ENCODE results near the gene JARID2. TPM values are rescaled to one million over a fixed set of nuclear protein-coding genes. Genes with fewer than 3 reads are reported as not detected.

JARID2 gene
- total RNA-seq, 1 experiment from 2014 or later = 6.0 TPM

DNA sequence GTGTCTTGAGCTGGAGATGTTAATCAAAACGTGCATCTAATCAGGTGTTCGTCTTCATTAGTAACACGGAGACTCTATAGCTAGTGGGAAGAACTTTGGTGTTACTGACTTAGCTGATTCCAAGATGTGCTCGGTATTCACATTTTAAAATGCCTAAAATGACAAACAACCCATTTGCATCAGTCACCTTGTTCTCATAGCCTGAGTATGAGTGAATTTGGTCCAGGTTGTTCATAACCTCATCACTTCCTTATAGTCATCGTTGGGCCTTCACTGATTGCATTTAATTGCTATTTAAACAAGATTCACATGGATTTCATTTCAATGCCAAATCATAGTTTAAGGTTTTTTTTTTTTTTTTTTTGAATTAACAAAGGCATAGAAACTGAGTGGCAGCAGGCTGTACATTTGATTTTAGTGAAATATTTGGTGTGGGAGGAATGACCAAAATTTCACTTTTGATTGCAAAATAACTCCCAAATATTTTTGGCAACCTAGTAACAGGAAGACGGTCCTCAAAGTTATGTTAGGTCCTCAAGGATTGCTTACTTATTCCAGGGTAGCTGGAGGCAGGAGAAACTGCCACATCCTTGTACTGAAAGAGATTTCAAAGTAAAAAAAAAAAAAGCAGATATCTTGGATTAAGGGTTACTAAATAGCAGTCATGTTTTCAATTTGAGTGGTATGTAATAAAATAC is 104.7 kb downstream of the JARID2 start:
- Histone ChIP-seq H3K36me3 (ENCODE audit: control insufficient read depth, insufficient read depth, low read length) (no peaks in the 10 kb centered on the region), H3K4me1 (ENCODE audit: control insufficient read depth, insufficient read depth, low read length) (no peaks in the 10 kb centered on the region), H3K4me3 (ENCODE audit: low read depth in 2 of 2, low read length in 2 of 2) (no peak overlapping the region), H3K27ac (ENCODE audit: low read length) (no peak overlapping the region), H3K9me3 (ENCODE audit: control insufficient read depth, insufficient read depth, low read depth, low read length) (no peaks in the 10 kb centered on the region), H3K27me3 (ENCODE audit: control insufficient read depth, insufficient read depth, low read length) (no peaks in the 10 kb centered on the region)
- TF ChIP-seq TCF7L2 (IDR thresholded peaks at IDR 0.05; ENCODE audit: low read depth, low read length) (no peak), POLR2AphosphoS5 (IDR thresholded peaks at IDR 0.05; ENCODE audit: low read depth, low read length) (no peak), SIN3A (IDR thresholded peaks at IDR 0.05; ENCODE audit: borderline replicate concordance, insufficient read depth, low read depth, low read length) (no peak)
- TF ChIP-seq, protein P1, sequence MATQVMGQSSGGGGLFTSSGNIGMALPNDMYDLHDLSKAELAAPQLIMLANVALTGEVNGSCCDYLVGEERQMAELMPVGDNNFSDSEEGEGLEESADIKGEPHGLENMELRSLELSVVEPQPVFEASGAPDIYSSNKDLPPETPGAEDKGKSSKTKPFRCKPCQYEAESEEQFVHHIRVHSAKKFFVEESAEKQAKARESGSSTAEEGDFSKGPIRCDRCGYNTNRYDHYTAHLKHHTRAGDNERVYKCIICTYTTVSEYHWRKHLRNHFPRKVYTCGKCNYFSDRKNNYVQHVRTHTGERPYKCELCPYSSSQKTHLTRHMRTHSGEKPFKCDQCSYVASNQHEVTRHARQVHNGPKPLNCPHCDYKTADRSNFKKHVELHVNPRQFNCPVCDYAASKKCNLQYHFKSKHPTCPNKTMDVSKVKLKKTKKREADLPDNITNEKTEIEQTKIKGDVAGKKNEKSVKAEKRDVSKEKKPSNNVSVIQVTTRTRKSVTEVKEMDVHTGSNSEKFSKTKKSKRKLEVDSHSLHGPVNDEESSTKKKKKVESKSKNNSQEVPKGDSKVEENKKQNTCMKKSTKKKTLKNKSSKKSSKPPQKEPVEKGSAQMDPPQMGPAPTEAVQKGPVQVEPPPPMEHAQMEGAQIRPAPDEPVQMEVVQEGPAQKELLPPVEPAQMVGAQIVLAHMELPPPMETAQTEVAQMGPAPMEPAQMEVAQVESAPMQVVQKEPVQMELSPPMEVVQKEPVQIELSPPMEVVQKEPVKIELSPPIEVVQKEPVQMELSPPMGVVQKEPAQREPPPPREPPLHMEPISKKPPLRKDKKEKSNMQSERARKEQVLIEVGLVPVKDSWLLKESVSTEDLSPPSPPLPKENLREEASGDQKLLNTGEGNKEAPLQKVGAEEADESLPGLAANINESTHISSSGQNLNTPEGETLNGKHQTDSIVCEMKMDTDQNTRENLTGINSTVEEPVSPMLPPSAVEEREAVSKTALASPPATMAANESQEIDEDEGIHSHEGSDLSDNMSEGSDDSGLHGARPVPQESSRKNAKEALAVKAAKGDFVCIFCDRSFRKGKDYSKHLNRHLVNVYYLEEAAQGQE (IDR thresholded peaks at IDR 0.05; ENCODE audit: insufficient read depth in 1 of 2, low read depth in 2 of 2, low read length in 1 of 2) = no peak
- TF ChIP-seq, protein P2, sequence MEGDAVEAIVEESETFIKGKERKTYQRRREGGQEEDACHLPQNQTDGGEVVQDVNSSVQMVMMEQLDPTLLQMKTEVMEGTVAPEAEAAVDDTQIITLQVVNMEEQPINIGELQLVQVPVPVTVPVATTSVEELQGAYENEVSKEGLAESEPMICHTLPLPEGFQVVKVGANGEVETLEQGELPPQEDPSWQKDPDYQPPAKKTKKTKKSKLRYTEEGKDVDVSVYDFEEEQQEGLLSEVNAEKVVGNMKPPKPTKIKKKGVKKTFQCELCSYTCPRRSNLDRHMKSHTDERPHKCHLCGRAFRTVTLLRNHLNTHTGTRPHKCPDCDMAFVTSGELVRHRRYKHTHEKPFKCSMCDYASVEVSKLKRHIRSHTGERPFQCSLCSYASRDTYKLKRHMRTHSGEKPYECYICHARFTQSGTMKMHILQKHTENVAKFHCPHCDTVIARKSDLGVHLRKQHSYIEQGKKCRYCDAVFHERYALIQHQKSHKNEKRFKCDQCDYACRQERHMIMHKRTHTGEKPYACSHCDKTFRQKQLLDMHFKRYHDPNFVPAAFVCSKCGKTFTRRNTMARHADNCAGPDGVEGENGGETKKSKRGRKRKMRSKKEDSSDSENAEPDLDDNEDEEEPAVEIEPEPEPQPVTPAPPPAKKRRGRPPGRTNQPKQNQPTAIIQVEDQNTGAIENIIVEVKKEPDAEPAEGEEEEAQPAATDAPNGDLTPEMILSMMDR (IDR thresholded peaks at IDR 0.05) = no peak
- POLR2A ChIA-PET = no interaction called here
- in situ Hi-C loops (cut with HindIII; ENCODE audit: low pct_unique_long_range_greater_than_20kb, low sequenced_read_pairs) (no loop called here), intact Hi-C loops (cut with micrococcal nuclease; ENCODE audit: unreplicated experiment) (no loop called here)
- BruUV-seq (replicated peaks) = no TSS peak
- ATAC-seq = no peak
- CTCF ChIA-PET = no interaction called here
- DNase-seq (ENCODE audit: low read depth, low spot score) = no peak

DNA sequence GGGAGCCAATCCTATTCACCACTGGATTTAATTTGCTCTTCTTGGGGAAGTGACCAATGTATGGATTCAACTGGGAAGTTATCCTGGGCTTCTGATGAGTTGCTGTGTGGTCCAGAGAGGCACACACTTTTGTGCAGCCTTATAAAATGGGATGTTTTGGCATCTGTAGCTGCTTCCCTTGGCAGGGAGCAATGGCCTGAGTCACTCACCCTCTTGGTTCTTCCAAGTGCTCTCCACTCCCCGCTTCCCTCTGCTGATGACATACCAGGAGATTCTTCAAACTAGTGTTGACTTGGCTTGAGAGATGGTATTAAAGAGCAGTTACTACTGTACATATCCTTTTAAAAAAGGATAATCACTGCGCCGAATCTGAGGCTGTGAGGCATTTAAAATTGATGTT is 105.8 kb downstream of the JARID2 start:
- no peaks in the 10 kb centered on the region for H3K9me3 ChIP-seq (ENCODE audit: control insufficient read depth, insufficient read depth, low read depth, low read length)
- ChIA-PET POLR2A (no interaction called here), CTCF (no interaction called here)
- no peak for ATAC-seq
- DNase-seq (ENCODE audit: low read depth, low spot score) = no peak
- H3K27ac ChIP-seq (ENCODE audit: low read length) = no peak overlapping the region
- BruUV-seq (replicated peaks) = no TSS peak
- H3K27me3 ChIP-seq (ENCODE audit: control insufficient read depth, insufficient read depth, low read length) = no peaks in the 10 kb centered on the region
- no peaks in the 10 kb centered on the region for H3K4me1 ChIP-seq (ENCODE audit: control insufficient read depth, insufficient read depth, low read length)
- intact Hi-C loops (cut with micrococcal nuclease; ENCODE audit: unreplicated experiment) (no loop called here), in situ Hi-C loops (cut with HindIII; ENCODE audit: low pct_unique_long_range_greater_than_20kb, low sequenced_read_pairs) (no loop called here)
- H3K4me3 ChIP-seq (ENCODE audit: low read depth in 2 of 2, low read length in 2 of 2) = no peak overlapping the region
- TF ChIP-seq SIN3A (IDR thresholded peaks at IDR 0.05; ENCODE audit: borderline replicate concordance, insufficient read depth, low read depth, low read length) = no peak
- TF ChIP-seq POLR2AphosphoS5 (IDR thresholded peaks at IDR 0.05; ENCODE audit: low read depth, low read length) = no peak
- H3K36me3 ChIP-seq (ENCODE audit: control insufficient read depth, insufficient read depth, low read length) = no peaks in the 10 kb centered on the region

DNA sequence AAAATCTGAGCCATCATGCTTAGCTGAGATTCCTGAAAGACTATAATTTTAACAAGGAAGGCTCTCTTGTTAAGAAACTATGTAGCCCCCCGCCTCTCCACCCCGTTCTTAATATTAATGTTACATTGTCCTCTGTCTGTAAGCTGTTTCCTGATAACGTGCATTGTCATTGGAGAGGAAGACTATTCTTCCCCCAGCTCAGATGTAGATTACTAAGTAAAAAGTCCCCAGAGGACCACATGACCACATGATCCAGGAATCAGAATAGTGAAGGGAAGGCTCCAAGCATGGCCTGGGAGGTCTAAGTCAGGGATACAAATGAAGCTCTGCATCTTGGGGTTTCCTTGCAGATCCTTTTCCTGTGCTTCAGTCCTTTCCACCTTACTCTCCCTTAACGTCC is 106.4 kb downstream of the JARID2 start:
- H3K9me3 ChIP-seq (ENCODE audit: control insufficient read depth, insufficient read depth, low read depth, low read length) = no peaks in the 10 kb centered on the region
- H3K4me1 ChIP-seq (ENCODE audit: control insufficient read depth, insufficient read depth, low read length) = no peaks in the 10 kb centered on the region
- H3K27me3 ChIP-seq (ENCODE audit: control insufficient read depth, insufficient read depth, low read length) = no peaks in the 10 kb centered on the region
- no TSS peak for BruUV-seq (replicated peaks)
- in situ Hi-C loops (cut with HindIII; ENCODE audit: low pct_unique_long_range_greater_than_20kb, low sequenced_read_pairs) = no loop called here
- CTCF ChIA-PET = no interaction called here
- DNase-seq (ENCODE audit: low read depth, low spot score) (no peak), ATAC-seq (no peak)
- no peak overlapping the region for H3K4me3 ChIP-seq (ENCODE audit: low read depth in 2 of 2, low read length in 2 of 2)
- intact Hi-C loops (cut with micrococcal nuclease; ENCODE audit: unreplicated experiment) = no loop called here
- H3K36me3 ChIP-seq (ENCODE audit: control insufficient read depth, insufficient read depth, low read length) = no peaks in the 10 kb centered on the region
- POLR2A ChIA-PET = no interaction called here
- H3K27ac ChIP-seq (ENCODE audit: low read length) = no peak overlapping the region
- TF ChIP-seq SIN3A (IDR thresholded peaks at IDR 0.05; ENCODE audit: borderline replicate concordance, insufficient read depth, low read depth, low read length) = no peak
- TF ChIP-seq, protein P1 (IDR thresholded peaks at IDR 0.05; ENCODE audit: insufficient read depth in 1 of 2, low read depth in 2 of 2, low read length in 1 of 2) = no peak
- no peak for TF ChIP-seq TCF7L2 (IDR thresholded peaks at IDR 0.05; ENCODE audit: low read depth, low read length)
- no peak for TF ChIP-seq POLR2AphosphoS5 (IDR thresholded peaks at IDR 0.05; ENCODE audit: low read depth, low read length)
- TF ChIP-seq, protein P2 (IDR thresholded peaks at IDR 0.05) = no peak
